SK-N-MC (cell line): Measurements from ENCODE around the gene COPZ1.
"Not testable (repeated sequence)": the region's sequence is repeated elsewhere in the genome, so short reads cannot be mapped to it uniquely, and the experiment has no call there.

Source experiments
- DNase-seq: peaks from one replicate; pipeline ENCODE4 v3.0.0-alpha.2; 2011; ENCODE audit warnings: low read depth, low spot score
- H3K27ac ChIP-seq: fragments of 200-600 bp; sonication (generic); 2 replicates; pipeline ENCODE4 v1.5.1; 2016; ENCODE audit warnings: mixed run types
- H3K36me3 ChIP-seq: fragments of 200-600 bp; sonication (generic); 2 replicates; pipeline ENCODE4 v1.6.1; 2017; ENCODE audit warnings: antibody characterized with exemption, low read length, mixed read lengths; ENCODE audit not compliant: insufficient read depth
- H3K4me3 ChIP-seq: fragments of 200-600 bp; sonication (generic); 2 replicates; pipeline ENCODE4 v1.5.1; 2016
- H3K9ac ChIP-seq: fragments of 200-600 bp; sonication (generic); 2 replicates; pipeline ENCODE4 v1.8.0; 2017; ENCODE audit warnings: mixed run types, mixed read lengths; ENCODE audit not compliant: insufficient read length
- H3K9me3 ChIP-seq: fragments of 200-600 bp; sonication (generic); 2 replicates; pipeline ENCODE4 v1.6.1; 2017; ENCODE audit warnings: low read depth, mild to moderate bottlenecking, antibody characterized with exemption, low read length, moderate library complexity, mixed read lengths
- EZH2 ChIP-seq: fragments of 200-600 bp; sonication (generic); IDR thresholded peaks from one replicate; pipeline ENCODE4 v1.6.1; 2017; ENCODE audit warnings: antibody characterized with exemption
- FOXP2 ChIP-seq: optimal IDR thresholded peaks from 2 replicates; pipeline ENCODE3; 2011; ENCODE audit warnings: mild to moderate bottlenecking, moderate library complexity; ENCODE audit not compliant: insufficient read depth; ENCODE audit errors: extremely low read length, control extremely low read depth
- POLR2AphosphoS5 ChIP-seq: IDR thresholded peaks from 2 replicates; pipeline ENCODE4 v1.6.1; 2012; ENCODE audit warnings: mild to moderate bottlenecking, low read depth, low read length, borderline replicate concordance

The COPZ1 gene, protein sequence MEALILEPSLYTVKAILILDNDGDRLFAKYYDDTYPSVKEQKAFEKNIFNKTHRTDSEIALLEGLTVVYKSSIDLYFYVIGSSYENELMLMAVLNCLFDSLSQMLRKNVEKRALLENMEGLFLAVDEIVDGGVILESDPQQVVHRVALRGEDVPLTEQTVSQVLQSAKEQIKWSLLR

DNA sequence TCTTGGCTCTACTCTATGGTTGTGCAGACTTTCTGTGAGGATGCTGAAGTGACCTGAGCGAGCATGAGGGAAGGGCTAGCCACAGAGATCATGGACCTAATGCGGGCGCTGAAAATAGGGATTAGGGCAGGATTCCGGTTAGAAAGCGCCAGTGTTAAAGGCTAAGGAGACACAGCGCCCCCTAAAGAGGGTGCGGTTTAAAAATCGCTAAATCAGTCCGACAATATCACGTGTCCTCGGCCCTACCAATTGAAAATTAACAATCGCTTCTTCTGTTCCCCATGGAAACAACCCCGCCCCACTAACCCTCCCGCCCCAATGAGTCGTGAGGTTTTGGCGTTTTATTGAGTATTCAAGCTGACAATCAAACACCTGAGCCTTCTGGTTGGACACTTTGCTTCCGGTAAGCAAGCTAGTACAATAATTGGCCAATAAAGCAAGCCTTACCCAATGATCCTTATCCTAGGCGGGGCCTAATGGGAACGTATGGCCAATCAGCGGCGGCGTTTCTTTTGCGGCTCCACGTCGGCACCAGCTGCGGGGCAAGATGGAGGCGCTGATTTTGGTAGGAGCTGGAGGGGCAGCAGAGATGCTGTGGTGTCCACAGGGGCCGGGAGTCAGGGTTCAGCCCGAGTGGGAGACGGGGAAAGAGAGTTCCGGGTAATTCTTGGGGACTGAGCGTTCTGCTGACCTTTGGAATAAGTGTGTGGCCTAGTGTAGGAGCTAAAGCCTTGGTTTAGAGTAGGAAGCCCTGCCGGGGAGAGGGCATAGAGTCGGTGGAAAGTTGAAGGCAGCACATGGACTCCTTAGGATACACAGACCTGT is at the start of gene COPZ1:
Gene COPZ1 (plus strand): TSS at position 515 of the 825 bp plus-strand sequence. CDS start 33 bp downstream, at position 548.
- Histone ChIP-seq H3K9me3 (no peaks in the 10 kb centered on the region), H3K9ac (peak within 1 kb of the TSS; percentile 81), H3K36me3 (no peaks in the 10 kb centered on the region), H3K27ac (peak within 1 kb of the TSS; percentile 78), H3K4me3 (peak within 1 kb of the TSS; percentile 85)
- TF ChIP-seq EZH2 = no peak
- peak; percentile 83 for TF ChIP-seq POLR2AphosphoS5
- no peak for TF ChIP-seq FOXP2
- DNase-seq = peak; percentile 99

DNA sequence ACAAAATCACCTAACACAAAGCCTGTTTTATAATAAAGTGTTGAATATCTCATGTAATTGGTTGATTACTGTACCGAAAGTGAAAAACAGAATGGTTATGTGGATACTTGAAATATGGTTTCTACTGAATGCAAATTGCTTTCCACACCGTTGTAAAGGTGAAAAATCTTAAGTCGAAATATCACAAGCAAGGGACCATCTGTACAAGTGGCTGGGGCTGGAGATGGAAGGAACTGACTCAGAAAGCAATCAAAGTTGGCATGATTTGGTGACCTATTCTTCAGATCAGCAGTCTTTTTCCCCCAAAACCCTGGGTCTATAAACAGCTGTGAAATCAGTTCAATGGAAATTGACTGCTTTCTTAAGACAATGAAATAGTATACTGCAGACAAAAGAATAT is 48.6 kb upstream of the COPZ1 start:
- Histone ChIP-seq H3K9me3 (no peaks in the 10 kb centered on the region), H3K4me3 (no peak overlapping the region), H3K36me3 (peaks cover 64% of the 10 kb centered on the region), H3K9ac (peak overlapping the region; percentile 12), H3K27ac (peak overlapping the region; percentile 45; the same call in 1 of the 2 replicates)
- no peak for DNase-seq
- TF ChIP-seq EZH2 = no peak
- TF ChIP-seq FOXP2 = no peak
- no peak for TF ChIP-seq POLR2AphosphoS5

DNA sequence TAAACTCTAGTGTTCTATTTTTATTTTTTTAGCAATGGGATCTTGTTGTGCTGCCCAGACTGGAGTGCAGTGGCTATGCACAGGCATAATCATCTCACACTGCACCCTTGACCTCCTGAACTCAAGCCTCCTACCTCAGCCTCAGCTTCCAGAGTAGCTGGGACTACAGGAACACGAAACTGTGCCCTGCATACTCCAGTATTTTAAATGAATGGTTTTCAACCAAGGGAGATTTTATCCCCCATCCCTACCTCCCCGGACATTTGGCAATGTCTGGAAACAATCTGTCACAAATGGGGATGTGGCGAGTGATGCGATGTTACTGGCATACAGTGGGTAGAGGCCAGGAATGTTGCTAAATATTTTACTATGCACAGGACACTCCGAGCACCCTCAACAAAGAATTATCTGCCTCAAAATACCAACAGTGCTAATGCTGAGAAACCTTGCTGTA is 47.1 kb upstream of the COPZ1 start:
- TF ChIP-seq POLR2AphosphoS5 (no peak; the same call in 1 of the 2 replicates), EZH2 (no peak), FOXP2 (no peak)
- Histone ChIP-seq H3K4me3 (peak overlapping the region; percentile 100), H3K27ac (no peak overlapping the region), H3K36me3 (peaks cover 65% of the 10 kb centered on the region), H3K9ac (peak overlapping the region; percentile 99), H3K9me3 (no peaks in the 10 kb centered on the region)
- DNase-seq = no peak

DNA sequence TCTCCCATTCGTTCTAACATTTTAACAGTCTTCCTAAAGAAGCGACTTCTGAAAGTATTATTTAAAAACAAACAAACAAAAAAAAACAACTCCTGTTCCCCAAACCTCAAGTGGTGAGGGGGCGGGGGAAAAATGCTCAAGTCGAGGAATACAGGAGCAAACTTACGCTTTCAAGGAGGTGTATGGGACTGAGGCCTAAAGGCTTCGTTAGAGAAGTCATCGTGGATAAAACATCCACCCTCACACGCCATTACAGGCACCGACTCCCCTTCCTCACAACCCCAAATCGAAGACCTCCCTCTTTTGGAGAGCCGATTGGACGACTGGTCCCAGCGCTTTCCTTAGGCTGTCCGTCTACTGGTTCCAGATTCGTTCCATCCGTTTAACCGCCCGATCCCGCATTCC is 45.7 kb upstream of the COPZ1 start:
- peak overlapping the region; percentile 99 for H3K9ac ChIP-seq
- H3K36me3 ChIP-seq = peaks cover 65% of the 10 kb centered on the region
- H3K4me3 ChIP-seq = peak overlapping the region; percentile 100
- no peaks in the 10 kb centered on the region for H3K9me3 ChIP-seq
- no peak for TF ChIP-seq POLR2AphosphoS5
- TF ChIP-seq FOXP2 = no peak
- no peak for TF ChIP-seq EZH2
- H3K27ac ChIP-seq = peak overlapping the region; percentile 100
- no peak for DNase-seq

DNA sequence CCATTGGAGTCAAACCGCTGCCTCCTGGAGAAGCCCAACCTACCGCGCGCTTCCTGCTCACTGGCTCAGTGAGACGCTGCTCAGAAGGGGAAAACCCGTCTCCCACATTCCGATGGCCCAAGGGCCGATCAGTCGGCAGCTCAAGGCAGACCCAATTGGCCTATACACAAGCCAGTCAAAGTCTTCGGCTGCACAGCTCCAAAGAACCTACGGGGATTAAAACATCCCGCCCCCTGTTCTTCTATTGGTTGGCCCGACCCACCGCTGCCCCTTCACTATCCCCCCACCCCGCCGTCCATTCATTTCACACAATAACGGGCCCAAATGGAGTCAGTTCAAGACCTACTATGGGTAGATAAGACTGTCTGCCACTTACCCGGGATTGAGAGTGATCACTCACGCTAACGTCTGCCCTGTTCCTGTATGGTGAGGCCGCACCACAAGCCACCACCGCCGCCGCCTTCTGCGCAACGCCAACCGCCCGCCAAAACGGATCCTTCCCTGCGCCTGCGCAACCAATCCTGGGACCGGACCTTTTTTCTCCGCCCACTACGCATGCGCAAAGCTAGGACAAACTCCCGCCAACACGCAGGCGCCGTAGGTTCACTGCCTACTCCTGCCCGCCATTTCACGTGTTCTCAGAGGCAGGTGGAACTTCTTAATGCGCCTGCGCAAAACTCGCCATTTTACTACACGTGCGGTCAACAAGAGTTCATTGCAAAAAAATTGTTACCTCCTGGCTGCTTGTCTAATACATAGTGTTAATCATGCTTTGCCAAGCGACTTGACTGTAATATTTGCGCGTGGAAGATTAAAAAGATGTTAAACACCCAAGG is 45.1 kb upstream of the COPZ1 start, which contains the start of gene CBX5:
Gene CBX5 (minus strand): TSS at position 491 of the 836 bp plus-strand sequence. CDS start 22,472 bp downstream, outside the sequence.
- peak; percentile 99 for DNase-seq

DNA sequence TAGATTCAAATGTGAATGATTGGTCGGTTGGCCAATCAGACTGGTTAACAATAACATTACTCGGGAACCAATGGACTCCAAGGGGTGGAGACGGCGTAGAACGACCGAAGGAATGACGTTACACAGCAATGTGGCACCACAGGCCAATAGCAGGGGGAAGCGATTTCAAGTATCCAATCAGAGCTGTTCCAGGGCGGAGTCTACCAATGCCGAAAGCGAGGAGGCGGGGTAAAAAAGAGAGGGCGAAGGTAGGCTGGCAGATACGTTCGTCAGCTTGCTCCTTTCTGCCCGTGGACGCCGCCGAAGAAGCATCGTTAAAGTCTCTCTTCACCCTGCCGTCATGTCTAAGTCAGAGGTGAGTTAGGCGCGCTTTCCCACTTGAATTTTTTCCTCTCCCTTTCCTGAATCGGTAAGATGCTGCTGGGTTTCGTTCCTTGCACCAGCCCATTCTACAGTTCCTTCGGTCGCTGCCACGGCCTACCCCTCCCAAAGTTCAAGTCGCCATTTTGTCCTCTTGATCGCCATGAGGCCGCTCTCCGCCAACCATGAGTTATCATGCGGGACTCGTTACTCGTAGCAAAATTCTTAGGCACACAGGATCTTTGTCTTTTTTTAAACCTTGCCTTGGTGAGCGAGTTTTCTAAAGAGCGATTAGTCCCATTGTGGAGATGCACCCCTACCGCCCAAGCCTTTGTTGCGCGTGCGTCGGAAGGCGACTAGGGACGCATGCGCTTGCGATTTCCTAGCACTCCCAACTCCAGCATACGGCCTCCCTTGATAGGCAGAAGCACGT is 44.3 kb upstream of the COPZ1 start, which contains the start of gene HNRNPA1:
Gene HNRNPA1 (plus strand): TSS at position 259 of the 793 bp plus-strand sequence. CDS start 82 bp downstream, at position 341.
- no peaks in the 10 kb centered on the region for H3K9me3 ChIP-seq
- peaks cover 77% of the 10 kb centered on the region for H3K36me3 ChIP-seq
- H3K4me3 ChIP-seq = peak within 1 kb of the TSS; percentile 100
- peak; percentile 100 for DNase-seq
- TF ChIP-seq FOXP2 (no peak), EZH2 (no peak), POLR2AphosphoS5 (peak; percentile 98)
- peak within 1 kb of the TSS; percentile 100 for H3K9ac ChIP-seq
- peak within 1 kb of the TSS; percentile 100 for H3K27ac ChIP-seq

More for the DNA sequence above, 45.1 kb upstream of the COPZ1 start, which contains the start of gene CBX5:
- peak within 1 kb of the TSS; percentile 100 for H3K9ac ChIP-seq
- H3K27ac ChIP-seq = peak within 1 kb of the TSS; percentile 100
- H3K4me3 ChIP-seq = peak within 1 kb of the TSS; percentile 100
- no peaks in the 10 kb centered on the region for H3K9me3 ChIP-seq
- TF ChIP-seq POLR2AphosphoS5 (peak; percentile 95), EZH2 (no peak), FOXP2 (no peak)
- peaks cover 68% of the 10 kb centered on the region for H3K36me3 ChIP-seq

DNA sequence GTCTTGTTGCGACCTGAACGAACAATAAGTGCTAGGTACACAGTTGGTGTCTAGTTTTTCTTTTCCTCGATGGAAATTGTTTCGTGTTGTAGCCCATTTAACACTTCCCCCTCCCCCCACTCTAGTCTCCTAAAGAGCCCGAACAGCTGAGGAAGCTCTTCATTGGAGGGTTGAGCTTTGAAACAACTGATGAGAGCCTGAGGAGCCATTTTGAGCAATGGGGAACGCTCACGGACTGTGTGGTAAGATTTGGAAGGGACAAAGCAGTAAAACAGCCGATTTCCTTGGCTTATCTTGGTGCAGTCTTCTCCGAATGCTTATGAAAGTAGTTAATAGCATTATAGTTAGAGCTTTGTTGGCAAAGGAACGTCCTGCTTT is 43.7 kb upstream of the COPZ1 start:
- Histone ChIP-seq H3K9ac (peak overlapping the region; percentile 100), H3K36me3 (peaks cover 79% of the 10 kb centered on the region), H3K27ac (peak overlapping the region; percentile 100), H3K4me3 (peak overlapping the region; percentile 100)
- not testable (repeated sequence) for DNase-seq, H3K9me3 ChIP-seq
- peak; percentile 23; the same call in 1 of the 2 replicates for TF ChIP-seq POLR2AphosphoS5

DNA sequence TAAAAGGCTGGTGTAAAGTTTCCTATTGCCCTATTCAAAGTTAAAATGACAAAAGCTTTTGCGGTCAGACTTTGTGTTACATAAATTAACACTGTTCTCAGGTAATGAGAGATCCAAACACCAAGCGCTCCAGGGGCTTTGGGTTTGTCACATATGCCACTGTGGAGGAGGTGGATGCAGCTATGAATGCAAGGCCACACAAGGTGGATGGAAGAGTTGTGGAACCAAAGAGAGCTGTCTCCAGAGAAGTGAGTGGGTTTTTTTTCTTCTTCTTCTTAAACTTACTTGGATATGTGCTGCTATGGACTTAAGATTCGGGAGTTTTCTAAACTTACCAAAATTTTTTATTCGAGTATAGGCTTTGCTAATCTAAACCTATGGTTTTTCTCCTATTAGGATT is 43.2 kb upstream of the COPZ1 start:
- Histone ChIP-seq H3K27ac (peak overlapping the region; percentile 100), H3K9ac (peak overlapping the region; percentile 100), H3K36me3 (peaks cover 79% of the 10 kb centered on the region), H3K4me3 (peak overlapping the region; percentile 100)
- not testable (repeated sequence) for H3K9me3 ChIP-seq, DNase-seq
